OCI-LY3 (cell line): ENCODE data around the gene NANS.
"Not testable (repeated sequence)": the region's sequence is repeated elsewhere in the genome, so short reads cannot be mapped to it uniquely, and the experiment has no call there.

Source experiments
- H2AFZ ChIP-seq: fragments of 200-600, 300-600 bp; shearing (Covaris generic); 2 replicates; pipeline ENCODE4 v1.6.0; 2014; ENCODE audit warnings: antibody characterized with exemption, low read depth, low read length
- H3K27ac ChIP-seq: fragments of 200-600, 300-600 bp; sonication (generic); 2 replicates; pipeline ENCODE4 v1.5.1; 2014; ENCODE audit warnings: mild to moderate bottlenecking, low read length, moderate library complexity, mixed read lengths
- H3K27me3 ChIP-seq: fragments of 200-600, 300-600 bp; sonication (generic); 2 replicates; pipeline ENCODE4 v1.6.1; 2014; ENCODE audit warnings: low read depth, low read length, mixed read lengths
- H3K36me3 ChIP-seq: fragments of 200-600, 300-600 bp; sonication (generic); replicated peaks from 2 replicates; pipeline ENCODE3; 2014; ENCODE audit warnings: low read depth, low read length, mixed read lengths
- H3K4me1 ChIP-seq: fragments of 300-600, 200-600 bp; sonication (generic); 2 replicates; pipeline ENCODE4 v1.6.1; 2014; ENCODE audit warnings: low read length, mixed read lengths
- H3K4me2 ChIP-seq: fragments of 200-600, 300-600 bp; sonication (generic); 2 replicates; pipeline ENCODE4 v1.6.1; 2014; ENCODE audit warnings: low read length, mixed read lengths
- H3K4me3 ChIP-seq: fragments of 300-600, 200-600 bp; sonication (generic); 2 replicates; pipeline ENCODE4 v1.5.1; 2014; ENCODE audit warnings: antibody characterized with exemption, mild to moderate bottlenecking, low read length, moderate library complexity
- H3K79me2 ChIP-seq: fragments of 300-600, 200-600 bp; shearing (Covaris generic); 2 replicates; pipeline ENCODE4 v1.6.1; 2014; ENCODE audit warnings: mild to moderate bottlenecking, low read length, mixed read lengths
- H3K9ac ChIP-seq: fragments of 300-600, 200-600 bp; shearing (Covaris generic); 2 replicates; pipeline ENCODE4 v1.6.0; 2014; ENCODE audit warnings: mild to moderate bottlenecking, low read length, moderate library complexity
- H3K9me3 ChIP-seq: fragments of 200-600, 300-600 bp; shearing (Covaris generic); 2 replicates; pipeline ENCODE4 v1.6.1; 2014; ENCODE audit warnings: low read length, mixed read lengths; ENCODE audit not compliant: insufficient read depth
- H4K20me1 ChIP-seq: fragments of 200-600, 300-600 bp; sonication (generic); 2 replicates; pipeline ENCODE4 v1.6.1; 2016; ENCODE audit warnings: low read length, mixed read lengths; ENCODE audit not compliant: insufficient read depth
- CTCF ChIP-seq: fragments of 200-600, 300-600 bp; sonication (generic); IDR thresholded peaks from 2 replicates; pipeline ENCODE4 v1.5.1; 2014; ENCODE audit warnings: antibody characterized with exemption, low read length, low read depth
- EZH2phosphoT487 ChIP-seq: fragments of 200-600 bp; shearing (Covaris generic); IDR thresholded peaks from 2 replicates; pipeline ENCODE4 v1.6.1; 2018; ENCODE audit warnings: antibody characterized with exemption, mixed run types, low read depth

Gene NANS

GRCh38 chr9:98107926-98108325 lies 51.4 kb downstream of the NANS start:
- TF ChIP-seq EZH2phosphoT487, result no peak
- TF ChIP-seq CTCF, result no peak
- Histone ChIP-seq H3K9me3 (no peaks in the 10 kb centered on the region), H3K9ac (no peak overlapping the region), H3K4me1 (peaks cover 20% of the 10 kb centered on the region), H3K4me2 (no peak overlapping the region), H3K79me2 (no peaks in the 10 kb centered on the region), H3K27me3 (no peaks in the 10 kb centered on the region), H4K20me1 (no peaks in the 10 kb centered on the region), H3K4me3 (no peak overlapping the region), H3K36me3 (no peaks in the 10 kb centered on the region), H3K27ac (no peak overlapping the region), H2AFZ (no peak overlapping the region)

- TF ChIP-seq EZH2phosphoT487 (no peak), CTCF (no peak)
- Histone ChIP-seq H4K20me1 (no peaks in the 10 kb centered on the region), H3K9ac (no peak overlapping the region), H3K79me2 (no peaks in the 10 kb centered on the region), H3K9me3 (no peaks in the 10 kb centered on the region), H3K4me3 (no peak overlapping the region), H3K4me1 (peaks cover 20% of the 10 kb centered on the region), H3K27ac (no peak overlapping the region), H2AFZ (no peak overlapping the region), H3K27me3 (no peaks in the 10 kb centered on the region), H3K4me2 (no peak overlapping the region), H3K36me3 (no peaks in the 10 kb centered on the region)
Observed at GRCh38 chr9:98108531-98109031, 52.0 kb downstream of the NANS start.

GRCh38 chr9:98109052-98109451 lies 52.5 kb downstream of the NANS start:
- H3K4me3 ChIP-seq, result no peak overlapping the region
- H3K4me2 ChIP-seq, result no peak overlapping the region
- H3K79me2 ChIP-seq, result no peaks in the 10 kb centered on the region
- no peak overlapping the region for H2AFZ ChIP-seq
- H3K4me1 ChIP-seq, result peaks cover 17% of the 10 kb centered on the region
- H3K27me3 ChIP-seq, result no peaks in the 10 kb centered on the region
- no peak overlapping the region for H3K27ac ChIP-seq
- H3K36me3 ChIP-seq, result no peaks in the 10 kb centered on the region
- no peak for TF ChIP-seq EZH2phosphoT487
- TF ChIP-seq CTCF, result no peak
- no peaks in the 10 kb centered on the region for H4K20me1 ChIP-seq
- H3K9me3 ChIP-seq, result no peaks in the 10 kb centered on the region
- H3K9ac ChIP-seq, result no peak overlapping the region

GRCh38 chr9:98117097-98117496 lies 60.6 kb downstream of the NANS start:
- peaks cover 18% of the 10 kb centered on the region for H3K4me1 ChIP-seq
- not testable (repeated sequence) for H3K4me3 ChIP-seq, H3K36me3 ChIP-seq, H3K9me3 ChIP-seq, H2AFZ ChIP-seq, H3K9ac ChIP-seq, H4K20me1 ChIP-seq, H3K4me2 ChIP-seq, H3K79me2 ChIP-seq, H3K27ac ChIP-seq, H3K27me3 ChIP-seq
